Activated naive CD4-positive, alpha-beta T cell treated with anti-CD3 and anti-CD28 coated beads for 36 hours (primary cell): ENCODE measurements around the gene CMIP. TPM values are rescaled to one million over a fixed set of nuclear protein-coding genes. Genes with fewer than 3 reads are reported as not detected.

Experiments used
- CTCF ChIA-PET: fragments of 350-600 bp; sonication (Branson Sonifier 250); formaldehyde crosslinking; loops from one replicate; lab custom pipeline; 2021; ENCODE audit warnings: antibody characterized with exemption; lab: Charles Lee
- DNase-seq: peaks from one replicate; pipeline ENCODE4 v3.0.0-alpha.2; 2020
- H3K27ac Mint-ChIP-seq: one replicate; pipeline ENCODE4 v1.8.0; 2021; ENCODE audit warnings: mild to moderate bottlenecking, mixed read lengths
- H3K27me3 Mint-ChIP-seq: one replicate; pipeline ENCODE4 v1.8.0; 2021; ENCODE audit warnings: low read depth, mixed read lengths
- H3K36me3 Mint-ChIP-seq: one replicate; pipeline ENCODE4 v1.8.0; 2021; ENCODE audit warnings: low read depth, mixed read lengths
- H3K4me1 Mint-ChIP-seq: one replicate; pipeline ENCODE4 v1.8.0; 2021; ENCODE audit warnings: low read depth, mixed read lengths
- H3K4me3 Mint-ChIP-seq: one replicate; pipeline ENCODE4 v1.8.0; 2021; ENCODE audit warnings: mild to moderate bottlenecking, moderate library complexity, mixed read lengths
- H3K9me3 Mint-ChIP-seq: one replicate; pipeline ENCODE4 v1.8.0; 2021; ENCODE audit warnings: mixed read lengths
- intact Hi-C: fragments of 100-400 bp; cut with micrococcal nuclease; formaldehyde crosslinking; loops from one replicate; pipeline ENCODE4 v1.15.1; 2023
- total RNA-seq, 2 experiments: library from RNA; stranded (reverse); gene quantifications; one replicate each; pipeline ENCODE4 v1.2.3, GENCODE V29; 2021

The CMIP gene
- total RNA-seq, 2 experiments from 2014 or later = 28.6 to 28.8 TPM

GRCh38 chr16:81699596-81699995, 255.0 kb downstream of the CMIP start:
- DNase-seq = no peak
- no peaks in the 10 kb centered on the region for H3K9me3 Mint-ChIP-seq
- no peak overlapping the region for H3K4me3 Mint-ChIP-seq
- intact Hi-C loops = no loop called here
- no peaks in the 10 kb centered on the region for H3K27me3 Mint-ChIP-seq
- H3K27ac Mint-ChIP-seq = no peak overlapping the region
- H3K4me1 Mint-ChIP-seq = no peaks in the 10 kb centered on the region
- no peaks in the 10 kb centered on the region for H3K36me3 Mint-ChIP-seq
- CTCF ChIA-PET = interaction anchor here (1.1 kb wide), 1 partner anchor 77 kb away, joined by 8 read pairs; no protein-coding TSS in a partner anchor

- Mint-ChIP-seq H3K36me3 (no peaks in the 10 kb centered on the region), H3K9me3 (no peaks in the 10 kb centered on the region), H3K27ac (peak overlapping the region; percentile 32), H3K4me3 (no peak overlapping the region), H3K27me3 (no peaks in the 10 kb centered on the region), H3K4me1 (no peaks in the 10 kb centered on the region)
- intact Hi-C loops = no loop called here
- no peak for DNase-seq
- CTCF ChIA-PET = interaction anchor here (0.7 to 1.1 kb wide), 2 partner anchors 77 to 78 kb away, joined by 3 to 8 read pairs; no protein-coding TSS in a partner anchor
Measured at GRCh38 chr16:81700071-81700779, 255.6 kb downstream of the CMIP start.

- CTCF ChIA-PET = interaction anchor here (0.7 kb wide), 1 partner anchor 78 kb away, joined by 3 read pairs; no protein-coding TSS in a partner anchor
- Mint-ChIP-seq H3K4me1 (no peaks in the 10 kb centered on the region), H3K27me3 (no peaks in the 10 kb centered on the region), H3K36me3 (no peaks in the 10 kb centered on the region), H3K4me3 (no peak overlapping the region), H3K9me3 (no peaks in the 10 kb centered on the region), H3K27ac (peak overlapping the region; percentile 48)
- intact Hi-C loops = no loop called here
- DNase-seq = no peak
Measured at GRCh38 chr16:81700780-81701165, 256.2 kb downstream of the CMIP start.

- Mint-ChIP-seq H3K4me1 (no peaks in the 10 kb centered on the region), H3K27me3 (no peaks in the 10 kb centered on the region), H3K4me3 (no peak overlapping the region), H3K9me3 (no peaks in the 10 kb centered on the region), H3K27ac (peak overlapping the region; percentile 48), H3K36me3 (no peaks in the 10 kb centered on the region)
- intact Hi-C loops = no loop called here
- CTCF ChIA-PET = no interaction called here
- DNase-seq = no peak
Measured at GRCh38 chr16:81701296-81701970, 256.8 kb downstream of the CMIP start.

GRCh38 chr16:81702506-81702905, 257.9 kb downstream of the CMIP start:
- DNase-seq = no peak
- CTCF ChIA-PET = no interaction called here
- peaks cover 7% of the 10 kb centered on the region for H3K36me3 Mint-ChIP-seq
- intact Hi-C loops = no loop called here
- no peak overlapping the region for H3K4me3 Mint-ChIP-seq
- H3K27me3 Mint-ChIP-seq = no peaks in the 10 kb centered on the region
- H3K4me1 Mint-ChIP-seq = no peaks in the 10 kb centered on the region
- peak overlapping the region; percentile 28 for H3K27ac Mint-ChIP-seq
- no peaks in the 10 kb centered on the region for H3K9me3 Mint-ChIP-seq

GRCh38 chr16:81703177-81704155, 258.9 kb downstream of the CMIP start:
- intact Hi-C loops = no loop called here
- Mint-ChIP-seq H3K36me3 (peaks cover 9% of the 10 kb centered on the region), H3K27me3 (no peaks in the 10 kb centered on the region), H3K9me3 (no peaks in the 10 kb centered on the region), H3K4me1 (no peaks in the 10 kb centered on the region), H3K4me3 (no peak overlapping the region), H3K27ac (no peak overlapping the region)
- CTCF ChIA-PET = no interaction called here
- DNase-seq = no peak

GRCh38 chr16:81705261-81705660, 260.7 kb downstream of the CMIP start:
- CTCF ChIA-PET = no interaction called here
- Mint-ChIP-seq H3K27ac (no peak overlapping the region), H3K27me3 (no peaks in the 10 kb centered on the region), H3K4me3 (no peak overlapping the region), H3K36me3 (peaks cover 9% of the 10 kb centered on the region), H3K9me3 (no peaks in the 10 kb centered on the region), H3K4me1 (no peaks in the 10 kb centered on the region)
- intact Hi-C loops = no loop called here
- no peak for DNase-seq

- Mint-ChIP-seq H3K36me3 (peaks cover 9% of the 10 kb centered on the region), H3K4me1 (no peaks in the 10 kb centered on the region), H3K27me3 (no peaks in the 10 kb centered on the region), H3K4me3 (no peak overlapping the region), H3K27ac (no peak overlapping the region), H3K9me3 (no peaks in the 10 kb centered on the region)
- CTCF ChIA-PET = no interaction called here
- intact Hi-C loops = no loop called here
- DNase-seq = no peak
Measured at GRCh38 chr16:81706327-81707295, 262.0 kb downstream of the CMIP start.

- intact Hi-C loops = no loop called here
- no peak overlapping the region for H3K27ac Mint-ChIP-seq
- CTCF ChIA-PET = no interaction called here
- DNase-seq = no peak
- H3K4me1 Mint-ChIP-seq = no peaks in the 10 kb centered on the region
- H3K4me3 Mint-ChIP-seq = no peak overlapping the region
- no peaks in the 10 kb centered on the region for H3K9me3 Mint-ChIP-seq
- no peaks in the 10 kb centered on the region for H3K27me3 Mint-ChIP-seq
- peaks cover 9% of the 10 kb centered on the region for H3K36me3 Mint-ChIP-seq
Measured at GRCh38 chr16:81707411-81708265, 263.0 kb downstream of the CMIP start.

- Mint-ChIP-seq H3K4me1 (no peaks in the 10 kb centered on the region), H3K36me3 (peaks cover 9% of the 10 kb centered on the region), H3K27ac (peak overlapping the region; percentile 44), H3K9me3 (no peaks in the 10 kb centered on the region), H3K27me3 (no peaks in the 10 kb centered on the region), H3K4me3 (no peak overlapping the region)
- DNase-seq = no peak
- CTCF ChIA-PET = no interaction called here
- intact Hi-C loops = no loop called here
Measured at GRCh38 chr16:81708266-81709015, 263.8 kb downstream of the CMIP start.
